NCI-H2196 treated with DMSO at 0.1 percent for 48 hours (cell line): Measurements from ENCODE around the gene ARSG.
A peak's percentile ranks its signal among the peaks of the same experiment; 100 is the strongest.
"Not testable (repeated sequence)": the region's sequence is repeated elsewhere in the genome, so short reads cannot be mapped to it uniquely, and the experiment has no call there.

Experiments
- DNase-seq: peaks from one replicate; lab custom pipeline; 2025; ENCODE audit not compliant: unreplicated experiment; lab: John Stamatoyannopoulos, UW

Gene ARSG

DNA sequence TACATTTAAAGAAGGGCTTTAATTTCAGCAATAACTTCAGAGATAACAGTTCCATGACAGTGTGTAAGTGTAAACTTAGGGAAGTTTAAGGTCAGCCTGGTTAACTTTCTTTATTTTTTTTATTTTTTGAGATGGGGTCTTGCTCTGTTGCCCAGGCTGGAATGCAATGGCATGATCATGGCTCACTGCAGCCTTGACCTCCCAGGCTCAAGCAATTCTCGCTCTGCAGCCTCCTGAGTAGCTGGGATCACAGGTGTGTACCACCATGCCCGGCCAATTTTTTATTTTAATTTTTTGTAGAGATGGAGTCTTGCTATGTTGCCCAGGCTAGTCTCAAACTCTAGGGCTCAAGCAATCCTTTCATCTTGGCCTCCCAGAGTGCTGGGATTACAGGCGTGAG is 15.0 kb upstream of the ARSG start:
- not testable (repeated sequence) for DNase-seq

DNA sequence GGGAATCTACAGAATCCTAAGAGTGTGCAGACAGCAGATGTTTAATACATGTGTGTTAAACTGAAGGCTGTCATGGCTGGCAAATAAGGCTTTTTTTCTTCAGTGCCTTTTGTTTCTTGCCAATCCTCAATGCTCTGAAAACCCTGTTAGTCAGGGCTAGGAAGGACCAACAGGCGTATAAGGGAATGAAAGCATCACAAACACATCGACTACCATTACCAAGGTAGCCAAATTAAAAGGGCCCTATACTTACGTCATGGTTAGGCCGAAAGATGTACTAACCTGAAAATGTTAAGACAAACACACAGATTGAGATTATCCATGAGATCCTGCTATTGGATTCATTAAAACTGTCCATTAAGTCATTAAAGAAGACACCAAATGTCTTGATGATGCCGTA is 13.5 kb upstream of the ARSG start:
- DNase-seq: no peak

DNA sequence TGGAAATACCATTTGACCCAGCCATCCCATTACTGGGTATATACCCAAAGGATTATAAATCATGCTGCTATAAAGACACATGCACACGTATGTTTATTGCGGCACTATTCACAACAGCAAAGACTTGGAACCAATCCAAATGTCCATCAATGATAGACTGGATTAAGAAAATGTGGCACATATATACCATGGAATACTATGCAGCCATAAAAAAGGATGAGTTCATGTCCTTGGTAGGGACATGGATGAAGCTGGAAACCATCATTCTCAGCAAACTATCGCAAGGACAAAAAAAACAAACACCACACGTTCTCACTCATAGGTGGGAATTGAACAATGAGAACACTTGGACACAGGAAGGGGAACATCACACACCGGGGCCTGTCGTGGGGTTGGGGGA is 9.3 kb upstream of the ARSG start:
- DNase-seq: not testable (repeated sequence)

DNA sequence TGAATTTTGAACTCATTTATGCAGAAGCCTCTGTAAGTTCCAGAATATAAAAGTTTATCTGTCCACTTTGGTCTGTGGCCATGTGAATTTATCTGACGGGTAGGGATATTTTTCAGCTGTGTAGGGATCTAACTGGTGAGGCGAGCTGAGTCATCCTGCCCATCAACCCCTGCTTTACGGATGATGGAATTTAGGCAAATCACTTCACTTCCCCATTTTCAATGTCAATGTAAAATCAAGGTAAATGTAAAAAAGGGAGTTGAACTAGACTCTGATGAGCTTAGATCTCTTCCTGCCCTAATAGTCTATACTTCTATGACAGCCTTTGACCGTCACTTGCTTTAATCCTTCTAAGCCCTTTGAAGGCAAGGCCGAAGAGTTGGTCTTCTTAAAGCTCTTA is 2.9 kb upstream of the ARSG start:
- no peak for DNase-seq

DNA sequence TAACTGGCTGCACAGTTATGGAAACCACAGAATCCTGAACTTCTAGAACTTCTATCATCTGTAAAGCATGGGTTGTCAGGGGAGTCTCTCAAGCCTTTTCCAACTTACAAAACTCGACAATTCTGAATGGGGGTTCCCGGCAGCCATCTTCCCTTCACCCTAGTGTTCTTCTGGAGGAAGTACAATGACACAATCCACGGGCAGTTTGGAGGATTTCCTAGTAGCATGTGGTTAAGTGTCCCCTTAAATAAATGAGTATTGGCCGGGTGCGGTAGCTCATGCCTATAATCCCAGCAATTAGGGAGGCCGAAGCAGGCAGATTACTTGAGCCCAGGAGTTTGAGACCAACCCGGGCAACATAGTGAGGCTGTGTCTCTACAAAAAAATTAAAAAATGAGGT is 2.5 kb upstream of the ARSG start:
- no peak for DNase-seq

DNA sequence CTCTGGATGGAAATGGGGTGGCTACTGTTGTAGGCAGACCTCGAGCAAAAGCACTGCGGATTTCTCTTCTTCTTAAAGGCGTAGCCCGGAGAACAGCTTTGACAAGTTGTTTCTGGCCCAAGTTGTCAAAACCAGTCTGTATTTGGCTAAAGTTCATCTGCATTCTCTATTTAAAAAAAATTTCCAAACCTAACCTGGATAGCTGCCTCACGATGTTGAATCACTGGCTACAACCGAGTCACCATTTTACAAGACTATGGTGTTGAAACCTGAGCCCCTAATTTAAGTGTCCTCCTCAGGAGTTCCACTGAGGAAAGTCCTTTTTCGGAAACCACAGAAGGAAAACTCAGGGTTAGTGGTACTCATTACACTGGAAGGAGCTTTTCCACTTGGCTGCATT is 1.8 kb upstream of the ARSG start:
- no peak for DNase-seq

DNA sequence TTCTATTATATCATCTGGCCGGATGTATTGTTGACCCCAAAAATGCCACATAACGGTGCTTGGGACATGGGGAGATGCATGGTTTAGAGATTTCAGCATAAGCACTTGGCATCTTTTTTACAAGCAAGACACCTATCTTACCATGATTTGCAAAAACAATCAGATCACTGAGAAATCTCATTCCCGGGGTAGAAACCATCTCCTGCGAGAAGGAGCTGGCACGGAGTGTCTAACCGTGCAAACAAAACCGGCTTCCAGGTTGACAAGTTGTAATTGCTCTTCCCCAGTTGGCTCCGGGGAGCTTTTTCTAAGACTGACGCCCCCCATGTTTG is 1.4 kb upstream of the ARSG start:
- no peak for DNase-seq

DNA sequence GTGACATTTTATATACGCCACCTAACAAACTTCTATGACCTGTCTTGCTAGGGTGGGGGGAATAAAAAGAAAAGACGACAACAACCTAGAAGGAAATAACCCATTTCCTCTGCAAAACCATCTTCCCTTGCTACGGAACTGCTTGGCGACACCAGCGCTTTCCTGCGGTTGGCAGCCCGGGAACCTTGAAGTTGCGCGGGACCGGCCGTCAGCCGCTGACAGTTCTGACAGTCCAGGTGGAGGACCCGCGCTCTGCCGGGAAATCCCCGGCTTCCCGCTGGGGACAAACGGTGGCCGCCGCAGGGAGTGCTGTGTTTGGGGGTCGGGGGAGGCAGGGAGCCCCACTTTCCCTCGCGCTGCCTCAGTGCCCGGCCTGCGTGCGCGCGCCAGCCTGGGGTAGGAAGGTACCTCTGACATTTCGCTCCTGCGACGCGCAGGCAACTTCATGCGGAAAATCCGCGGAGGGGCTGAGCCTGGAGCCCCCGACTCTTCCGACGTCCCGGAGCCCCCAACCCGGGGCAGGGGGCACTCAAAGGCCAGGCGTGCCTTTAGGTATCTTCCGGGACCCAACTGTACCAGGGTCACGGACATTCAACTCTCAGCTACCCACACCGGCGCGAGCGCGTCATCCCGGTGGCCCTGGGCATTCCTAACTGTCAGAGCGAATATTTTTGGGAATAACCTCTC is 884 bp upstream of the ARSG start:
- DNase-seq: no peak

DNA sequence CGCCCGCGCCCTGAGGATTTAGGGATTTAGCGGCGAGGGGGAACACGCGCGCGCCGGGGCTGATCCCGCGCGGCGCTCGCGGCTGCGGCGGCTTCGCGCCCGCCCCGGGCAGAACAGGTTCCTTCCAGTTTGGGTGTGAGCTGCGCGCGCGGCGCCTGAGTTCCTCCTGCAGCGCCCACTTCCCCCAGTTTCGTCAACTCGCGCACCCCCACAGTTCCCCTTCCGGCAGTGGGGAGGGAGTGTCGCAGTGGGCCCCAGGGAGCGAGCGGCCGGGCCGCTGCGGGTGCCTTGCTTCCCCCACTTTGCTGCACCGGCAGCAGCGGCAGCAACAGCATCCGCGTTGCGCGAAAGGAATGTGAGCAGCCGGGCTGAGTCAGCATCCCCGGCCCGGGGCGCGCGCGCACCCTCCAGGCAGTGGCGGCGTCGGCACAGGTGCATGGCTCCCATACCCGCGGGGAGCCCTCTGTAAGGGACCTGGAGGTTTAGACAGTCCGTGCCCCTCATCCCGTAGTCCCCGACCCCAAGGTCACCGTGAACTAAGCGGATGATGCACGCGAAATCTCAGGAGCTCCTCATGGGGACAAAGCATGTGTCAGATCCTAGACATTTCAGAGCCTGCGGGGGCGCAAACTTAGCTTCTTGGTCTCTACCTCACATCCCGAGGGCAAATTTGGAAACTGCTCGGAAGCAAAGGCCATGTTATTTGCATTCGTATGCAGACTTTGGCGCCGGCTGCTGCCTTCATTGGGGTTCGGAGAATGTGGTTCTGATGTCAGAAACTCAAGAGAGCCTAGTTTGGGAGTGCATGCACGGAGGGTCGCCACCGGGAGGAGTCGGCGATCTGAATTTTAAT is 767 bp downstream of the ARSG start:
- peak; percentile 58 for DNase-seq

DNA sequence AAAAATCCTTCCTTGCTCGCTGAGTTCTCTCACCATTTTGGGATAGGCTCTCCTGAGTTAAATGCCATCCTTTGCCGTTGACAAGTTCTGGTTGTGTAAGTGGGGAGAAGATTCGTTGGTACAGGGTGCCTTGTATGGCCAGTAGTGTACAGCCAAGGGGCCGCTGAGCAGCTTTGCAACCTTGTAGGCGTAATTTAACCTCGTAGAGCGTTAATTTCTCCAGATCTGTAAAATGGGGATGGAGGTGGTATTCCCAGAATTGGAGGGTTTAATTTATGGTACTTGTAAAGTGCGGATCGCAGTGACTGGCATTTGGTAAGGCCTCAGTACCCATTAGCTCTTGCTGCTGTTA is 1.4 kb downstream of the ARSG start:
- DNase-seq: no peak

DNA sequence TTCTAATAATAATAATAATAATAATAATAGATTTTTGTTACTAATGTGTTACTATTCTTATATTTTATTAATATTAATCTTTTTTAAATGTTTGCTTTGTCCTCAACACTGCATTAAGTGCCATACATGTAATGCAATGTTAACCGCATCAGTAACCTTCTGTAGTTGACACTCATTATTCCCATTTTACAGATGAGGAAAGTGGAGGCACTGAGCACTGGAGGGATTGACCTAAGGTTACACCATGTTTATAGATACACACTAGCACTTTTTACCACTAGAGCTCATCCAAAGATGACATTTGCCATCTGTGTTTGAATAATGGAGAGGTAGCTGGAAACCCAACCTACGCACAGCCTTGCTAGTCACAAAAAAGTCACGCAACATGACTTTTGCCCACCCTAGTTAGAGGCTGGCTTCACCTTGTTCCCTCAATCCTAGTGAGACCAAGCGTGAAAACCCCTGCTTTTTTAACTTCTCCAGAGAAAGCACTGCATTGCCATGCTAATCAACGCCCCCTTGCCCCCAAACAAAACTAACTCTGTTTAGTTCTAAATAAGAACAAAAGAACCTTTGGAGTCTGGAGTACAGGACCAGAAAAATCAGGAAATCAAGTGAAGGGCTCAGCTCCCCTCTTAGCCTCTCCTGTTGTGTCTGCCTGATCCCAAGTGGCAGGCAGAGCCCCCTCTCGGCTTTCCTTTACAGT is 2.3 kb downstream of the ARSG start:
- DNase-seq: no peak

DNA sequence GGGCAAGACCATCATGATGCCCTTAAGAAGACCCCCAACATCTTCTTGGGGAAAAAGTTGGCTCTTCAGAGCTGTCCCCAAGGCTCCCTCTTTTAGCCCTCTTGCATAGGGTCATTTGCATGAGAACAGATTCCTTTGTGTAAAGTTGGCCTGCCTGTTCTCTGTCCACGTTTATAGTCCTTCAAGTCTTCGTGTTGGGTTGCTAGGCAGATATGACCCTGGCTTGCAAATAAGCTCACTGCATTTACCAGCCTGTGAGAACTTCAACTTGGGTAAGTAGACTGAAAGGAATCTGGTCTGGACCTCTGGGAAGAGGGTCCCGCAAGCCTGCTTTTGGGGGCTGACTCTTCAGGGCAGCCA is 2.9 kb downstream of the ARSG start:
- no peak for DNase-seq

DNA sequence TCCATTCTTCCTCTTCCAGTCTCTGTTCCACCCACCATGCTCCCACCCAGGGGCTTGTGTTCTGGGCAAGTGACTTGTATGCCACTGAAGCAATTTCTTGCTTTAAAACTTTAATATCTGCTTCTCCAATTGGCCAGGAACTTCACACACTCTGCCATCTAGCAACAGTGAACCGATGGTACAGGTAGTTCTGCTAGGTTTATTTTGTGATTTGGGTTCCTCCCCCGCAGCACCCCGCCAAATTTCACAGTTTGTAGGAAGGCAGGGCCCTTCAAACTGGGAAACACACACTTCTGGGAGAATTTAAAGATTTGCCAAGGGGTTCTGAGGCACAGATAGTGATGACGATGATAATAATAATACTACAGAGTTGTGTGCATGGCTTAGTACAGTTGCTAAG is 3.3 kb downstream of the ARSG start:
- DNase-seq: no peak

DNA sequence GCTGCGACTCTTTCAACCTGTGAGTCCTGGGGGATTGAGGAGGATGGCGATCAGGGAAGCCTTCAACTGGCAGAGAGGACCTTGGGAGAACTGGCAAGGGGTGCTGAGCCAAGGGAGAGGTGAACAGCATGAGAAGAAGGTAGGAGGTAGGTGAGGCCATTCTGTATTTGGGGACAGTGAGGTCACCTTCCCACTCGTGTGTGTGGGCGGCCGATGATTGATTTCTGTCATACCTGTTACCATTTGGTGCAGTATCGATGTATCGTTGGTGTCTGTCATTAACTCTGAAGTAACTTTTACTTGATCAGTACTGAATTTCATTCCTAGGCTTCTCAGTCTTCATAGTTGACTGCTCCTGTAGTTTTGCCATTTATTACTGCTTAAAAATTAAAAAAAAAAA is 3.8 kb downstream of the ARSG start:
- no peak for DNase-seq

DNA sequence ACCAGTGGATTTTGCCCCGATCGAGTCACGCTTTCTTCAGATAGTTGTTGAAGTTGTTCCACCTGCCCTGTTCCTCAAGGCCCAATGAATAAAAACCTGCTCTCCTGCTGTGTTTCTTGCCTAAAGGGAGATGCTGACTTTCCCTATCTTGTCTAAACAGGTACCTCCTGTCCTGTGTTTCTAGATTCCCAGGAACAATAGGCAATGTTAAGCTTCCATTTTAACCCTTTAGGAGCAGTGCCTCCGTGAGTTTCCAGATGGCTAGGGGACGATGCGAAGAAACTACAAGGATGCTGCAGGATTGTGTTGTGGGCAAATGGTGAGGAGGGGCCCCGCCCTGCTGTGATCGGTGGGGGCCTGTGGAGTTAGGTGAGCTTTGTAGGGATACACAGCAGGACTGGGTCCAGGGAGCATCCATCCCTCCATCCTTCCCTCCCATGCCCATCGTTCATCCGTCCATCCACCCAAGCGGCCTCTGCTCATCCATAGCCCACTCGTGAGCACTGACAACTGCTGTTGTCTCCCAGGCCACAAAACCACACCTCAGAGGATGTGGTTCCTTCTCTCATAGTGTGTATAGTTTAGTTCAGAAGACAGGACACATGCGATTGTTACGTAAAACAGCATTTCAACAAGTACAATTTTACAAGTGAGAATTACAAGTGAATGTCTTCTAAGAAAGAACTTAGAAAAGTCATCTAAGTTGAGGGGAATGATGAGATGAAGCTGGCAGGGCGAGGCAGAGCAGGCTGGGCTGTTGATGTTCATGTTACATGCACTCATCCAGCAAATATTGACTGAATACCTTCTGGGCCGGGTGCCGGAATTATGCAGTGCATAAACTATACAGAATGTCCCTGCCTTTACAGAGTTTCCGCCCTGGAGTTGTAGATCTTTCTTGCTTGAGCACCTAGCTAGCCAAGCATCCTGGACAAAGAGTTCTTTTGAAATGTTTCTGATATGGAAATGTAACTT is 5.2 kb downstream of the ARSG start:
- no peak for DNase-seq

DNA sequence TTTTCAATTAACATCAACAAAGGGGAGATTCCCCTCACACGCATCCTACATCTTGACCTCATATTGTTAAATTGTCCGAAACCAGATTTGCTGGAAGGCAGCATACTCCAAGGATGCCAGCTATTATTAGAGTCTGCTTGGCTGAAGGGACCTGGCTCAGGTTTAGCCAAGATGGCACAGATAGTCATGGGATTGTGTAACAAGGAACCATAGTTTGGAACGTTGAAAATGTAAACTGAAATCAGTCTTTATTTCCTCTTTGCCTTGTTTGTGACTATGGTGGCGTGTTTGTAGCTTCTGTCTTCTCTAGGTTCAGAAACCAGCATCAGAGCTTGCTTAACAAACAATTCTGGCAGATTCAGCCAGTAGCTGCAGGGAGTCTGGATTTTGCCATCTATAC is 5.9 kb downstream of the ARSG start:
- DNase-seq: no peak

DNA sequence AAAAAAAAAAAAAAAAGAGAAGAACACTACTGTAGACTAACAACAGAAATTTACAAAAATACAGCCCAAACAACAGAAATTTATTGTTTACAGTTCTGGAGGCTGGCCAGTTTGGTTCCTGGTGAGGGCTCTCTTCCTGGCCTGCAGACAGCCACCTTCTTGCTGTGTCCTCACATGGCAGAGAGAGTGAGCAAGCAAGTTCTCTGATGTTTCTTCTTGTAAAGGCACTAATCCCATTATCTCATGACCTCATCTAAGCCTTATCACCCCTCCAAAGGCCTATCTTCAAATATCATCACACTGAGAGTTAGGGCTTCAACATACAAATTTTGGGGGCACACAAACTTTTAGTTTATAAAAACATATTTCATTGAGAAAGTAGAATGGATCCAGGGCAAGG is 7.3 kb downstream of the ARSG start:
- DNase-seq: no peak

DNA sequence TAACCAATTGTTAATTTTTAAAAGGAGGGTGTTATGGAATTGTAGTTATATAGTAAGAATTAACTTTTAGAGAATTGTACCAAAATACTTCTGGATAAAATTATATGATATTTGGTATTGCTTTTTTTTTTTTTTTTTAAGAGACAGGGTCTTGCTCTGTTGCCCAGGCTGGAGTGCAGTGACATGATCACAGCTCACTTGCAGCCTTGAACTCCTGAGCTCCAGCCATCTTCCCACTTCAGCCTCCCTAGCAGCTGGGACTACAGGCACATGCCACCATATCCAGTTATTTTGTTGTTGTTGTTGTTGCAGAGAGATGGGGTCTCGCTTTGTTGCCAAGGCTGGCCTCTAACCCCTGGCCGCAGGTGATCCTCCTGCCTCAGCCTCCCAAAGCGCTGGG is 8.5 kb downstream of the ARSG start:
- DNase-seq: no peak

DNA sequence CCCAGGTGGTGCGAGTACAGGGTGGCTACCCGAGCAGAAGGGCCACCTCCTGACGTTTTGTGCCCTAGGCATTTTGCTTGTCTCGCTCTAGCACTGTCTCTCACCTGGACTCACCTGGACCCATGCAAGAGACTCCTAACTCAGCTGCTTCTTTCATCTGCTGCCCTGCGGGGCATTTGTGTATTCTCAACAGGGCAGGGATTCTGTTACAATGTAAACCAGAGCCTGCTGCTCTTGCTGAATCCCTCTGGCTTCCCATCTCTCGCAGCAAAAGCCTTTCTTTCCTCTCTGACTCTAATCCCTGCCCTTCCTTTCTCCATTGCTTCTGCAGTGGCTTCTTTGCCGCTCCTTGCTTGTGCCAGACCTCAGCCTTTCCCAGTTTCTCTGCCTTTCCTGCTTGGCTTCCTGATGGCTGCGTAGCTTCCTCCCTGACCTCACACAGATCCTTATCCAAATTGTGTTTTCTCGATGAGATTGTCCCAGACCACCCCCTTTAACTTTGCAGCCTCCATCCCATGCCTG is 10.2 kb downstream of the ARSG start:
- DNase-seq: peak; percentile 81

DNA sequence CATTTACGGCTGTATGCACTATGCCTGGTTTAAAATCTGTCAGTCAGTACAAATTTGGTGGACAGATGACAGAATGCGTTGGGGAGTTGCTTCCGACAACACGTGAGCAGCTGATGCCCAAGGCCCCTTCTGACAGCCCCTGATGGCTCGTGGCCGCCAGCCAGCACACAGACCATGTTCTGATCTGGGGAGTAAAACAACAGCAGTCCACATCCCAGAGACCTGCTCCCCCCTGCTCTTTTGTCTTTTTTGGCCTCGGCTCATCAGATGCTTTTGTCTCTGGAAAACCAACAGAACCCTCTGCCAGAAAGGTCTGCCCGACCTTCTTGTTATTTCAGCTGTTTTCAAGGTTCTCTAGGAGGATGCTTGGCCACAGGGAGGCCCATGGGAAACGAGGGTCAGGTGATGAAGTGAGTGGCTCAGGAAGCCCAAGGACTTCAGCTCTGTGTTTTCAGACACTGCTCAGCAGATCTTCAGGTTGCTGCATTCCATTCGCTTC is 10.8 kb downstream of the ARSG start:
- peak; percentile 25 for DNase-seq

DNA sequence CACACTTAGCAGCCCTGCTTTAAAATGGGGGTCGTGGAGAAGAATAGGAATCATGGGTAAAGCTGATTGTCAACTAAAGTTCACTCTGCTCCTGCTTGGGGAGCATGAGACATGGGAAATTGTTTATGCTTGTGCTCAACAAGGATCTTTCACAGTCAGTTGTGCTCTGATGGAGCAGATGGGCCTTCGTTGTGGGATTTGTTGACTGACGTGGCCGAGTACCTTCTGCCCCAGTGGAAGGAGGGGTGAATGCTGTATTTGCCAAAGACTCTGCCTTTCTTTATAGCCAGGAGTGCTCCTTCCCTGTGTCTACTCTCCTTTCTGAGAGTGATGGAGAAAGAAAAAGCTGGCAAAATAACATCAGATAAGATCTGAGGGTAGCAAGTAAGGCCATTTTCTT is 11.4 kb downstream of the ARSG start:
- no peak for DNase-seq
